Central memory CD4-positive, alpha-beta T cell (primary cell): ENCODE results near the gene STX8.
"Not testable (repeated sequence)": the region's sequence is repeated elsewhere in the genome, so short reads cannot be mapped to it uniquely, and the experiment has no call there.

Experiments
- DNase-seq: peaks from one replicate; pipeline ENCODE4 v3.0.0; 2022
- total RNA-seq, 3 experiments: gene quantifications; one replicate each; lab custom pipeline; 2026; lab: John Stamatoyannopoulos, UW

The STX8 gene, protein sequence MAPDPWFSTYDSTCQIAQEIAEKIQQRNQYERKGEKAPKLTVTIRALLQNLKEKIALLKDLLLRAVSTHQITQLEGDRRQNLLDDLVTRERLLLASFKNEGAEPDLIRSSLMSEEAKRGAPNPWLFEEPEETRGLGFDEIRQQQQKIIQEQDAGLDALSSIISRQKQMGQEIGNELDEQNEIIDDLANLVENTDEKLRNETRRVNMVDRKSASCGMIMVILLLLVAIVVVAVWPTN
- total RNA-seq, result 14.7 to 21.8 (median 20.5) reads per million in 3 experiments

DNA sequence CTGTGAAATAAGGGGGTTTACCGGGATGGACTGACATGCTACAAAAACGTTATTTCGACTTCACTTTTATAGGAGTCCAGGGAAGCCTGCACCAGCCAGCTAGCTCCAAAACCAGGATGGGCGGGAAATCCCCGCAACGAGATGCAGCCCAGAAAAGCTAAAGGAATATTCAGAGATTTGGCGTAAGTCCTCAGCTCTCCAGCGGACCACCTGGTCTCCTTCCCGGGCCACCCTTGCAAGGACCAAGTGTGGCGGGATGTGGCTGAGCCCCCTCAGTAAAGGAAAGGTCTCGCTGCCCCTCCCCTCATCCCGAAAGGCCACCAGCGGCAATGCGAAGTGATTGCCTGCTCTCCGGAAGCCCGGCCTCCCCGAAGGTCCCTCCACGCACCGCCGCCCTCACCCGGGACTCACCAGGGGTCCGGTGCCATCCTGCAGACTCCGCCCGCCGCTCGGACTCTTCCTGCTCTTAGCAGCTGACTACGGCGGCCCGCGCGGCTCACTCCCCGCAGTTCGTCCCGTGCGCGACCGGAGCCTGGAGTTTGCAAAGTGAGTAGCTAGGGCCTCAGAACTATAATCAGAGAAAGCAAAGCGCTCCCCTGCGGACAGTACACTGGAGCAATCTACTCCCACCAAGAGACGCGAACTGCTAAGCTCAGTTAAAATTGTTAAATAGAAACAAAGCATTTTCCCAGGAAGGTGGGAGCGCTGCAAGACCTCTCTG is at the start of gene STX8:
Gene STX8 (minus strand): TSS at position 440 of the 721 bp plus-strand sequence. CDS start 12 bp downstream, at position 428.
- DNase-seq, result peak; percentile 71

DNA sequence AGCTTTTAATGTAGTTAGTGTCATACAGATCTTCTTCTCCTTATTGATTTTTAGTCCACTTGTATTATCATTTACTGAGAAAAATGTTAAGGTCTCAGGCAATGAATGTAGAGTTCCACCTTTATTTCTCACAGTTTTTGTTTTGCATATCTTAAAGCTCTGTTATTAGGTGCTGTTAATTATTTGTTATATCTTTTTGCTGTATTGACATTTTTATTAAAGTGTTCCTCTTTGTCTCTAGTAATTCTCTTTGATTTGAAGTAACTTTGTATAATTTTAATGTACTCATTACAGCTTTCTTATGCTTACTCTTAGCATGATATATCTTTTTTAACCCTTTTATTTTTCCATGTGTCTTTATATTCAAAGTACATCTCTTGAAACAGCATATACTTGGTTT is 47.3 kb upstream of the STX8 start:
- no peak for DNase-seq

DNA sequence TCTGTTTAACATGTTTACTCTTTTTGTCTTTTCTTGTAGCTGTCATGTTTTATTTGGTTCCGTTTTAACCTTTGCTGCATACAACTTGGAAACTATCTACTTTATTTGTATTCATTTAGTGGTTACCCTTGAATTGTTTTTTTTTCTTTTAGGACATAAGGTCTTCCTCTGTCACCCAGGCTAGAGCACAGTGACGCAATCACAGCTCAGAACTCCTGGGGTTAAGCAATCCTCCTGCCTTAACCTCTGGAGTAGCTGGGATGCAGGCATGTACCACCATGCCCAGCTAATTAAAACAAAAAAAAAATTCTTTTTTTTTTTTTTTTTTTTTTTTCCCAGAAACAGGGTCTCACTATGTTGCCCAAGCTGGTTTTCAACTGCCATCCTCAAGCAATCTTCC is 39.9 kb upstream of the STX8 start:
- no peak for DNase-seq

DNA sequence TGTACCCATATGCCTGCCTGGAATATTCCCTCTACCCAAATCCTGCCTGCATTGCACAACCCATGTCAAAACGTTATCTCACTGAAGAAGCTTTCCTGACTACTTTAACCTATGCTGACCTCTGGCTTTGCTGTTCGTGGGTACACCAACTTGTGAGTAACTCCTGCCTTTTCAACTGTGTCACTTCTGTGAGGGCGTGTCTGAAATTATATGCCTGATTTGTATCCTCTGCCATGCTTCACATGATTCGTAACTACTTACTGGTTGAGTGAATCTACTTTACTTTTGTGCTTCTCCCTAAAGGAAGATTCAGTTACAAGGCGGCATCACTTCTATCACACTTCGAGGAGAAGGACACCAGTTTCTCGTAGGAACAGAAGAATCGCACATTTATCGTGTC is 36.4 kb upstream of the STX8 start:
- DNase-seq, result no peak

DNA sequence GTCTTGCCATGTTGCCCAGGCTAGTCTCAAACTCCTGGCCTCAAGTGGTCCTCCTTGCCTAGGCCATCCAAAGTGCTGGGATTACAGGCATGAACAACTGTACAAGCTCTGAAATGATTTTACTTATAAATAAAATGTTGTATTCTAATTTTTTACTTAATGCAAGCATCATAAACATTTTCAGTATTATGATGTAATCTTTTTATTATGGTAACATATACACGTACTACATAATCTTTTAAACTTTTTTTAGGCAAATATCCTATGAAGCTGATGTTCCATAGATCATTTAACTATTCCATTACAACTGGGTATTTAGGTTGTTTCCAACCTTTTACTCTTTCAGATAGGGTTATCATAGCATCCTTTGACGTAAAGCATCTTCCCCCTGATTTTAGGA is 35.9 kb upstream of the STX8 start:
- DNase-seq, result no peak

DNA sequence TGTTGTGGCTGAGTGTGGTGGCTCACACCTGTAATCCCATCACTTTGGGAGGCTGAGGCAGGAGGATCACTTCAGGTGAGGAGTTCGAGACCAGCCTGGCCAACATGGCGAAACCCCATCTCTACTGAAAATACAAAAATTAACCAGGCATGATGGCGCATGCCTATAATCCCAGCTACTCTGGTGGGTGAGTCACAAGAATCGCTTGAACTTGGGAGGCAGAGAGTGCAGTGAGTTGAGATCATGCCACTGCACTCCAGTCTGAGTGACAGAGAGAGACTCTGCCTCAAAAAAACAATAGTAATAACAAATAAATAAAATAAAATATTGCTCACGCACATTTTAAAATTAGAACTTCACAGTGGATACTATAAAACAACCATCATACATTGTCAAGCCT is 31.4 kb upstream of the STX8 start:
- not testable (repeated sequence) for DNase-seq

DNA sequence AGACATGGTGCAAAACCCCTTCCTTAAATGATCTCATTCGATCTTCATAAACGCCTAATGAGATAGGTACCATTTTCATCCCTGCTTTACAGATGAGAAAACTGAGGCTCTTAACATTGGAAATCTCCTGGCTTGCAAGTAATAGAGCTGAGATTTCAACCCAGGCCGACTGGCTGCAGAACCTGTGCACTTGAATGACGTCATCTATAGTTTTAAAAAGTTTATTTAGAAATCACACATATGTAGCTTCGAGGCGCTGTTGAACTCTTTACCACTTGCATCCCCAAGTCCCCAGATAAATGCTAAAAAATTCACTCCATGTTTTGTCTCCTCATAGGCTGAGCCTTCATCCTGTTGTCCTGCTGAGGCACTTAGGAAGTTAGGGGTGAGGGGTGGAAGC is 30.8 kb upstream of the STX8 start:
- no peak for DNase-seq

DNA sequence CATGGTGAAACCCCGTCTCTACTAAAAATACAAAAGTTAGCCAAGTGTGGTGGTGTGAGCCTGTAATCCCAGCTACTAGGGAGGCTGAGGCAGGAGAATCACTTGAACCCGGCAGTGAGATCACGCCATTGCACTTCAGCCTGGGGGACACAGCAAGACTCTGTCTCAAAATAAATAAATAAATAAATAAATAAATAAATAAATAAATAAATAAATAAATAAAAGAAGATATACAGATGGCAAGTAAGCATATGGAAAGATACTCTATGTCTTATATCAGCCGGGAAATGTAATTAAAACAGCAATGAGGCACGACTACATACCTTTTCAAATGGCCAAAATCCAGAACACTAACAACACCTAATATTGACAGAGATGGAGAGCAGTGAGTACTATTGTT is 29.0 kb upstream of the STX8 start:
- DNase-seq, result not testable (repeated sequence)

DNA sequence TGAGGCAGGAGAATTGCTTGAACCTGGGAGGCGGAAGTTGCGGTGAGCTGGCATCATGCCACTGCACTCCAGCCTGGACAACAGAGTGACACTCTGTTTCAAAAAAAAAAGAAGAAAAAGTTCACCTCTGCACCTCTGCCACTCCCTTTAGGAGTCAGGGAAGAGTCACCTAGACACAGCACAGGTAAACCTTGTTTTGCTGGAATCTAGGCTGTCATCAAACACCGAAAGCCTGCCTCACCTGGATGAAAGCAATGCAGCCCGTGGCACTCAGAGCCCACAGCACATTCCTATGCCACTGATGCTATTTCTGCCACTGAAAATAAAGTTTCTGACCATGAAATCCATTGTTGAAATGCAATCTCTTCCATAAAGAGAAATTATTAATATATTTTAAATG is 23.0 kb upstream of the STX8 start:
- no peak for DNase-seq

DNA sequence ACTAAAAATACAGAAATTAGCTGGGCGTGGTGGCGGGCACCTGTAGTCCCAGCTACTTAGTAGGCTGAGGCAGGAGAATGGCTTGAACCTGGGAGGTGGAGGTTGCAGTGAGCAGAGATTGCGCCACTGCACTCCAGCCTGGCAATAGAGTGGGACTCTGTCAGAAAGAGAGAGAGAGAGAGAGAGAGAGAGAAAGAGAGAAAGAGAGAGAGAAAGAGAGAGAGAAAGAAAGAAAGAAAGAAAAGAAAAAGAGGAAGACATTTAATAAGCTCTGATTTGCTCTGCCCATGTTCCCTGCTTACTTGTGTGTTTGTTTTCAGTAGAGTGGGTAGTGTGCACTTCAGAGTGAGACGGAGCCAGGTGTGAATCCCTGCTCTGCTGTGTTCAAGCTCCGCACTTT is 22.0 kb upstream of the STX8 start:
- not testable (repeated sequence) for DNase-seq

DNA sequence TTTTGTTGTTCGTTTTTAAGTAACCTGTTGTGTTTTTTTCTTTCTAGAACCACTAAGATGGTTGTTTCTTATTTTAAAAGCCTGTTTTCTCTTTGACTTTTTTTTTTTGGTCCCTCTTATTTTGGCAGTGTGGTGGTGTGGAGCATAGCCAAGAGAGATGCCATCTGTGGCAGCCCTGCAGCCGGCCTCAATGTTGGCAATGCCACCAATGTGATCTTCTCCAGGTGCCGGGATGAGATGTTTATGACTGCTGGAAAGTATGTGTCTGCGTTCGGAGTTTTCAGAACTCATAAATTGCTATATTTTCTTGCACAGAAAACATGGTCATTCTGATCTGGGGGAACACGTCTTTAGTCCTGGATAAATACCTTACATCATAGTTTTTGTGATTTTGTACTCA is 18.4 kb upstream of the STX8 start:
- DNase-seq, result no peak

DNA sequence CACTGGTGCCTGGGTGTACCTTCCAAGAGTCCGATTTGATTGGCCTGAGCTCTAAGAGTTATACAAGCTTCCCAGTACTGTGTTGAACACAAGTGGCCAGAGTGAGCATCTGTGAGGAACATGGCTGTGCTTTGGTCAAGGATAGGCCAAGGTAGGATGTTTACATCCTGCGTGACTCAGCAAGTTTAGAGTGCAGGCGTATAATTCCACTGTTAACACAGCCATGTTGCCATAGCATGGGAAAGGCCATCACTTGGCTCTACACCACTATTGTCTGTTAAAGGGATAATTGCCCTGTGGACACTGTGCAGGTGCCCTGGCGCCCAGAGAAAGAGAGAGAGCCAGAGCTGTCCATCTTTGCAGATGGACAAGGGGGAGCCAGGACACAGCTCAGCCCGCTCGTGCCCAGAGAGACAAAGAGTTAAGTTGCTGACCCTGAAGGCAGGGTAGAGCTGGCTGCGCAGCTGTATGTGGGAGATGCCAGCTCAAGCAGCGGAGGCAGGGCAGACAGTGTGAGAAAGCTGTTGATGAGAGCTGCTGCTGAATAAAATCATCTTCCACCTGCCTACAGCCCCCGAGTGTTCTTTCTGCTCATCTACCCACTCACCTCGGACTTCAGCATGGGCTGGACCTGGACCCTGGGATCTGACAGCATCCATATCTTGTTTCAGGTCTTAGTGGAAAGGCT is 12.5 kb upstream of the STX8 start:
- DNase-seq, result no peak

DNA sequence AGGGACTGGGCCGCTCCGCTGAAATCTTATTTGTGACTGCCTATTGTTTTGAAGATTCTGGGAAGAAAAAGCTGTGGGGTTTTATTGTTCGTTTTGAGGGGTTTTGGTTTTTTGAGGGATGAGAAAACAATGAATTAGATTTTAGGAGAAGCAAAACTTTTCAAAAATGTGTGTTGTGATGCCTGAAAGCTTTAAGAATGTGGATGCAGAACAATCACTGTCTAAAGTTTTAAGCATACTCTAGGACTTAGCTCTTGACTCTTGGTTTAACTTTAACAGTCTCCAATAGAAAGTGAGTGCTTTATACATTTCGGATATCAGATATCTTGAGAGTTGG is 1.7 kb upstream of the STX8 start:
- DNase-seq, result no peak

DNA sequence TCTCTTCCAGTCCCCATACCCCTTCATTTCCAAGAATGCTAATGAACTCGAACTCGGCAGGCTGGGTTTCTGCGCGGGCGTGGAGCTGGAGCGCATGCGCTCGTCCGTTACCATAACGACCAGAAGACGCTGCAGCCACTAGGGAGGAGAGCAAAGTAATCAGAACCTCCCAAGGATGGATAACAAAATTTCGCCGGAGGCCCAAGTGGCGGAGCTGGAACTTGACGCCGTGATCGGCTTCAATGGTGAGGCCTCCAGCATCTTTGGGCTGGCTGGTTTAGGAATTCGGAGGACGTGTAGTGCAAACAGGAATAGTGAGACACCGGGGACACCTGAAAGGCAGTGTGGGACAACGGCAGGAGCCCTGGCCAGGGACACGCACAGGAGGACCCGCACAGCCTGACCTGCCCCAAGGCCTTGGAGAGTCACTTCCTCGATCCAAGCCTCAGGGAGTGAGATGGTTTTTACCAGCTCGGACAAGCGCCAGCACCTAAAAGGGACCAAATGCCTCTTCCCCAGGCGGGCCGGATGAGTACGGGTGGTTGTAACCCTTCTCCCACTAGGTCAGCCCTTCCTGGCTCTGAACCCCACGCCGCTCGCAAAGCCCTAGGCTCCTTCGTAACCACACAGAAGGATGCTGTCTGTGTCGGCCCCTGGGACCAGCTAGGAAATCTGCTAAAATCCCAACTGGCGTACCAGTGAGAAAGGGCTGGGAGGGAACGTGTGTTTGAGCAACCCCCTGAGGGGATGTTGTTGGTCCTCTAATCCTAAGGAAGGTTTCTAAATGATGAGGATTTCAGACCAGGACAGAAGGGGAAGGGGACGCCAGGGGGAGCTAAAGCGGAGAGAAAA is 1.1 kb upstream of the STX8 start, which contains the start of gene CFAP52:
Gene CFAP52 (plus strand): TSS at position 122 of the 852 bp plus-strand sequence. CDS start 54 bp downstream, at position 176.
- DNase-seq, result peak; percentile 69

DNA sequence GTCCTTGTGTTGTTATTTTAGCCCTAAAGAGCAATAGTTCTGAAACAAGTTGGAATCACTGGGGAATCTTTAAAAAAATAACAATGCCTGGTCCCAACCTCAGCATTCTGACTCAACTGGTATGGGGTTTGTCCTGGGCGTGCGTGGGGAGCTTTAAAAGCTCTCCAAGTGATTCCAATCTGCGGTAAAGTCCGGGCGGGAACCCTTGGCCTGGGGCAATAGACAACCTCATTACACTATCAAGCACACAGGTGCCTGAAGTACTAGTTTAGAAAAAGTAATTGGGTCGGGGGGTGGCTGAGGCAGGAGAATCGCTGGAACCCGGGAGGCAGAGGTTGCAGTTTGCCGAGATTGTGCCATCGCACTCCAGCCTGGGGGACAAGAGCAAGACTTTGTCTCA is 4.4 kb downstream of the STX8 start:
- DNase-seq, result no peak

DNA sequence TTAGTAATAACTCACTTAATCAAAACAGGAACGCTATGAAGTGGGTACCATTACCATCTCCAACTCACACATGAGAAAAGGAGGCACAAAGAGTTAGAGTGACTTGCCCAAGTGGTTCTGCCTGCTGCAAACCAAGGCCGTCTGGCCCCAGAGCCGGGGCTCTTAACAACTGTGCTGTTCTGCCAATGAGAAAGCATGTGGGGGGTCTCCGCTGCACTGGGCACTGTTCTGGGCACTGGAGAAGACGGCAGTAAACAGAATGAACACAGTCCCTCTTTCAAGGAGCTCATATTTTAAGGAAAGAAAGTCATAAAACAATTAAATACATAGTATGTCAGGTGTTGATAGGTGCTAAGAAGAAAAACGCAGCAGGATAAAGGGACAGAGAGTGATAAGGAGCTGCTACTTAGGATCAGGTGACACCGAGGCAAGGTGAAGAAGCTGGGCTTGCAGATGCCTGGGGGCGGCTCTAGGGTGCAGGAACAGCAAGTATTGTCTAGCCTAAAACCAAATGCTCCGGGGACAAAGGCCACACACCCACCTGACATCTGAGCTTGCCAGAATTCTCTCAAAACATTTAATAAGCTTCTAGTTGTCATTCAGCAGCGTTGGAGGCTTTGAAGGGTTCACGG is 6.5 kb downstream of the STX8 start:
- no peak for DNase-seq

DNA sequence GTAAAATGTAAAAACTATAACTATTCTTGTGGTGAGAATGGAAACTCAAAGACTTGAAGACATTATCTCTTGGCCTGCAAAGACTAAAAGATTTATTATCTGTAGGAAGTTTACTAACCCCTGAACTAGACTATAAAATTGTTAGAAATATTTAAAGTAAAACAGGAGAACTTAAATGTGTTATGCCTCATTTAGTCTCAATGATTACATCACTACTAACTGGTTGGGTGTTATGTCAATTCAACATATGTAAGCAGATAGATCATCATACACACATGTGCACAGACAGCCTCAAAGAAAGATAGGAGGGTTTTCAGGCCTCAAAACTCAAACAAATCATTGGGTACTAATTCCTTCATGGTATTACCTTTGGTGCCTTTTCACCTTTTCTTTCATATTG is 7.6 kb downstream of the STX8 start:
- no peak for DNase-seq

DNA sequence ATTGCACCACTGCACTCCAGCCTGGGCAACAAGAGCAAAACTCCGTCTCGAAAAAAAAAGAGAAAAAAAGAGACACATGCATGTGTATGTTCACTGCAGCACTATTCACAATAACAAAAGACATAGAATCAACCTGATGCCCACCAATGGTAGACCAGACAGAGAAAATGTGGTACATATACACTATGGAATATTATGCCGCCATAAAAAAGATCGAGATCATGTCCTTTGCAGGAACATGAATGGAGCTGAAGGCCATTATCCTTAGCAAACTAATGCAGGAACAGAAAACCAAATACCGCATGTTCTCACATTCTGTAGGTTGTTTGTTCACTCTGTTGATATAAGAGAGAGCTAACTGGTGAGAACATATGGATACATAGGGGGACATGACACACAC is 8.9 kb downstream of the STX8 start:
- DNase-seq, result not testable (repeated sequence)

DNA sequence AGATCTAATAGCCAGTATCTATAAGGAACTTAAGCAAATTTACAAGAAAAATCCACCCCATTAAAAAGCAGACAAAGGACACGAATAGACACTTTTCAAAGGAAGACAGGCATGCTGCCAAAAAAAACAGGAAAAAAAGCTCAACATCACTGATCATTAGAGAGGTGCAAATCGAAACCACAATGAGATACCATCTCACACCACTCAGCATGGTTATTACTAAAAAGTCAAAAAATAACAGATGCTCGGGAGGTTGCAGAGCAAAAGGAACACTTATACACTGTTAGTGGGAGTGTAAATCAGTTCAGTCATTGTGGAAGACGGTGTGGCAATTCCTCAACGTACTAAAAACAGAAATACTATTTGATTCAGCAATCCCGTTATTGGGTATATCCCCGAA is 9.6 kb downstream of the STX8 start:
- peak; percentile 36 for DNase-seq

DNA sequence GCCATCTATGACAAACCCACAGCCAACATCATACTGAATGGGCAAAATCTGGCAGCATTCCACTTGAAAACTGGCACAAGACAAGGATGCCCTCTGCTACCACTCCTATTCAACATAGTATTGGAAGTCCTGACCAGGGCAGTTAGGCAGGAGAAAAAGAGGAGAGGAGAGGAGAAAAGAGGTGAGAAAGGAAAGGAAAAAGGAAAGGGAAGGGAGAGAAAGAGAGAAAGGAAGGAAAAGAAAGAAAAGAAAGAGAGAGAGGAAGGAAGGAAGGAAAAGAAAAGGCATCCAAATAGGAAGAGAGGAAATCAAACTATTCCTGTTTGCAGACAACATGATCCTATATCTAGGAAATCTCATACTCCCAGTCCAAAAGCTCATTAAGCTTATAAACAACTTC is 11.5 kb downstream of the STX8 start:
- DNase-seq, result no peak

DNA sequence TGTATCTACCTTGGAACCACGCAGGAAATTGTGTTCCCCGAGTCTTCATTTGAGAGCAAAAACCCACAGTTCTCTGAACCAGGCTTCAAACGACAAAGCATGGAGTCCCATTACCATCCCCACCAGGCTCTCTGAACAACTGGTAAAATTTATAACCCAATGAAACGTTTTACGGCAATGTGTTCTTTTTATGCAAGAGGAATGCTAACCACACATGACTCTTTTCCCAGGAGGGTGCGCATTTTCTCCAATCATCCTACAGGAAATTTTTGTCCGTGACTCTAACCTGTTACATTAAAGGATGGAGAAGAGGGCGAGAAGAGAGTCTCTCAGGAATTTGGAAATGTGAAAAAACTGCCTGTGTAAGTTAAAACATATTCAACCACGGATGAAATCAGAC is 17.8 kb downstream of the STX8 start:
- DNase-seq, result no peak

DNA sequence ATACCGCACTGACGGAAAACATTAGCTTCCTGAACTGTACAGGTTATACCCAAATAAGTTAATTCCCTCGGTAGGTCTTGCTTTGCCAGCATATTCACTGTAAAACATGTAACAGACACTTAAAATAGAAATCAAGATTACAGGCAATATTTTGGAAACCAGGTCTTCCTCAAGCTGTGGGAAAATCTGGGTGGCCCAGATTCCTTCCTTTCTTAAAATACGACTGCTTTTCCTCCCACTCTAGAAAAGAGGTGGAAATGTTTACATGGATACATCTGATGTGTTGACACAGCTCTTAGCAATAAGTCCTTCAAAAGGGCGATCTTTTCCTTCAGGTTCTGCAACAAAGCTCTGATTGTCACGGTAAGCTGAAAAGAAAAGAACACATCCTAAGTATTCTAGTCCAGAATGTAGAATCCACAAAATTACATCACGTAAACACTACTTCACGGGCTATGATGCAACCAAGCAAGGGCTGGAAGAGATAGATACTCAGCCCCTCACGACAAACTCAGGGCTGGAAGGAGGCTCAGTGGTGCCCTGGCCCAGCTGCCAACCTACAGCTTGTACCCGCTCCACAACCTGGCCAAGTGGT is 18.4 kb downstream of the STX8 start:
- DNase-seq, result no peak
